Measurements from ENCODE around the gene DAB2. TPM values are rescaled to one million over a fixed set of nuclear protein-coding genes. Genes with fewer than 3 reads are reported as not detected.

Gene DAB2
- total and polyA plus RNA-seq, 2 of the 8 experiments (the other 6 are each of a cell fraction or from before 2014, with no cell fraction given) = 2.6 to 4.9 TPM

DNA sequence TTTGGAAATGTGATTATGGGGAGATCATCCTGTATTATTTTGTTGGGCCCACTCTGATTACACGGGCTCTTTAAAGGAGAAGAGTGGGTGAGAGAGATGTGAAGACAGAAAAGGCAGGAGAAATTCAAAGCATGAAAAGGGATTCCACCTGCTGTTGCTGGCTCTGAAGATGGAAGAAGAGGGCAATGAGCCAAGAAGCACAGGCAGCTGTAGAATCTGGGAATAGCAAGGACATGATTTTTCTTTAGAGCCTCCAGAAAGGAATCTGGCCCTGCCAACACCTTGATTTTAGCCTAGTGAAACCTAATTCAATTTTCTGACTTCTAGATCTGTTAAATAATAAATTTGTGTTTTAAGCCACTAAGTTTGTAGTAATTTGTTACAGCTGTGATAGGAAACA, 71.8 kb downstream of the DAB2 start (continued):
- TF ChIP-seq YY1 (IDR thresholded peaks at IDR 0.05; ENCODE audit: low read depth, low read length) (no peak), BACH1 (IDR thresholded peaks at IDR 0.05; ENCODE audit: low read length) (no peak)
